Measurements from ENCODE around the gene SPATA25.

- TF ChIP-seq, protein P1, sequence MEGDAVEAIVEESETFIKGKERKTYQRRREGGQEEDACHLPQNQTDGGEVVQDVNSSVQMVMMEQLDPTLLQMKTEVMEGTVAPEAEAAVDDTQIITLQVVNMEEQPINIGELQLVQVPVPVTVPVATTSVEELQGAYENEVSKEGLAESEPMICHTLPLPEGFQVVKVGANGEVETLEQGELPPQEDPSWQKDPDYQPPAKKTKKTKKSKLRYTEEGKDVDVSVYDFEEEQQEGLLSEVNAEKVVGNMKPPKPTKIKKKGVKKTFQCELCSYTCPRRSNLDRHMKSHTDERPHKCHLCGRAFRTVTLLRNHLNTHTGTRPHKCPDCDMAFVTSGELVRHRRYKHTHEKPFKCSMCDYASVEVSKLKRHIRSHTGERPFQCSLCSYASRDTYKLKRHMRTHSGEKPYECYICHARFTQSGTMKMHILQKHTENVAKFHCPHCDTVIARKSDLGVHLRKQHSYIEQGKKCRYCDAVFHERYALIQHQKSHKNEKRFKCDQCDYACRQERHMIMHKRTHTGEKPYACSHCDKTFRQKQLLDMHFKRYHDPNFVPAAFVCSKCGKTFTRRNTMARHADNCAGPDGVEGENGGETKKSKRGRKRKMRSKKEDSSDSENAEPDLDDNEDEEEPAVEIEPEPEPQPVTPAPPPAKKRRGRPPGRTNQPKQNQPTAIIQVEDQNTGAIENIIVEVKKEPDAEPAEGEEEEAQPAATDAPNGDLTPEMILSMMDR (IDR thresholded peaks at IDR 0.05), result no peak
- TF ChIP-seq REST (IDR thresholded peaks at IDR 0.05; ENCODE audit: insufficient read depth in 1 of 2, low read depth in 2 of 2, low read length in 1 of 2) (no peak), POLR2AphosphoS5 (IDR thresholded peaks at IDR 0.05; ENCODE audit: low read depth, low read length) (no peak), TCF7L2 (IDR thresholded peaks at IDR 0.05; ENCODE audit: low read depth, low read length) (no peak)
These were observed 7.4 kb upstream of the SPATA25 start for GRCh38 chr20:45894797-45895196.
